GM12878 (cell line): ENCODE data around the gene PXMP2.

Experiments
- JUND ChIP-seq: IDR thresholded peaks from 2 replicates; pipeline ENCODE4 v1.6.1; 2012; ENCODE audit warnings: low read depth, mild to moderate bottlenecking, low read length, improper control_type of control experiment, moderate library complexity
- RAD21 ChIP-seq: IDR thresholded peaks from 2 replicates; pipeline ENCODE4 v1.6.1; 2011; ENCODE audit warnings: mild to moderate bottlenecking, low read depth, low read length, moderate library complexity; ENCODE audit not compliant: insufficient read depth

- no peak for TF ChIP-seq JUND
- TF ChIP-seq RAD21: no peak
These were observed 54.2 kb downstream of the PXMP2 start for GRCh38 chr12:132741620-132742019.
